Erythroblast (primary cell): ENCODE data around the gene DUXA.

Source experiments
- GATA1 ChIP-seq: IDR thresholded peaks from 2 replicates; pipeline ENCODE4 v1.6.1; 2011; ENCODE audit warnings: low read depth, mild to moderate bottlenecking, control low read depth, low read length, moderate library complexity
- POLR2A ChIP-seq: IDR thresholded peaks from 2 replicates; pipeline ENCODE4 v1.6.1; 2011; ENCODE audit warnings: mild to moderate bottlenecking, low read length

- TF ChIP-seq POLR2A (no peak), GATA1 (no peak)
Observed at GRCh38 chr19:57118848-57119247, 48.4 kb downstream of the DUXA start.
